ENCODE data around the gene SLC12A5. TPM values are rescaled to one million over a fixed set of nuclear protein-coding genes. Genes with fewer than 3 reads are reported as not detected.
A peak's percentile ranks its signal among the peaks of the same experiment; 100 is the strongest.

SLC12A5 gene
- polyA plus RNA-seq, 2 of the 4 experiments (the other 2 are of a cell fraction) = 3.0 to 10.8 TPM

GRCh38 chr20:46021361-46022359, 7.4 kb upstream of the SLC12A5 start:
- ATAC-seq (peak; percentile 63 to 83), FAIRE-seq (no peak), DNase-seq (ENCODE audit: low read depth in 1 of 2, low spot score in 1 of 2) (peak; percentile 69 to 82)
- Histone ChIP-seq H3K4me1 (no peaks in the 10 kb centered on the region), H3K4me2 (peak overlapping the region; percentile 85), H3K4me3 (peak overlapping the region; percentile 60), H3K27ac (peak overlapping the region; percentile 69 to 88), H3K9me3 (no peaks in the 10 kb centered on the region)
- TF ChIP-seq ELK1 (IDR thresholded peaks at IDR 0.05; ENCODE audit: low read depth, low read length) (no peak), PHF8 (IDR thresholded peaks at IDR 0.05; ENCODE audit: borderline replicate concordance, low read depth) (peak; percentile 55; the same call in 1 of the 2 replicates), TFCP2L1 (CRISPR knock-in tag; IDR thresholded peaks at IDR 0.05) (no peak), CTCF (IDR thresholded peaks at IDR 0.05) (peak; percentile 13; the same call in 2 of the 3 replicates), JUN (IDR thresholded peaks at IDR 0.05) (peak in 1 of 2 experiments; percentile 65; a peak in 2 of 5 replicates)
- WGBS (ENCODE audit: missing lambda C conversion rate) = 36% methylated on average over 19 of the region's 71 CpGs
- ChIA-PET POLR2A (interaction anchor here (1.0 kb wide), 1 partner anchor 67 kb away, joined by 3 read pairs; no protein-coding TSS in a partner anchor), CTCF (interaction anchor here (0.6 to 4.0 kb wide), 38 partner anchors 8 to 421 kb away, joined by 3 to 40 read pairs (median 6); partner anchors contain the start of gene ELMO2)

- H3K27ac ChIP-seq = peak overlapping the region in 1 of 2 experiments; percentile 88; a peak in 3 of 6 replicates
- peak overlapping the region; percentile 60 for H3K4me3 ChIP-seq
- DNase-seq (ENCODE audit: low read depth in 1 of 2, low spot score in 1 of 2) (peak; percentile 51 to 56), FAIRE-seq (no peak), ATAC-seq (peak; percentile 62 to 79)
- 2% methylated on average over 35 of the region's 37 CpGs for WGBS (ENCODE audit: missing lambda C conversion rate)
- no peaks in the 10 kb centered on the region for H3K4me1 ChIP-seq
- H3K4me2 ChIP-seq = peak overlapping the region; percentile 85
- POLR2A ChIA-PET = interaction anchor here (0.6 to 1.0 kb wide), 2 partner anchors 66 to 317 kb away, joined by 3 to 4 read pairs; no protein-coding TSS in a partner anchor
- CTCF ChIA-PET = interaction anchor here (0.6 to 4.0 kb wide), 55 partner anchors 9 to 686 kb away, joined by 3 to 40 read pairs (median 4); partner anchors contain the start of gene ELMO2
- no peaks in the 10 kb centered on the region for H3K9me3 ChIP-seq
- TF ChIP-seq ELK1 (IDR thresholded peaks at IDR 0.05; ENCODE audit: low read depth, low read length) = no peak
- TF ChIP-seq JUN (IDR thresholded peaks at IDR 0.05) = no peak
- TF ChIP-seq CHD4 (IDR thresholded peaks at IDR 0.05; ENCODE audit: borderline replicate concordance) = 0 out of 2 replicates have a peak, but pooled peaks have one; percentile 63
- TF ChIP-seq SMC3 (IDR thresholded peaks at IDR 0.05) = peak; percentile 65
- TF ChIP-seq KDM5A (IDR thresholded peaks at IDR 0.05) = peak; percentile 80; the same call in 1 of the 2 replicates
- TF ChIP-seq CTCF (IDR thresholded peaks at IDR 0.05) = peak; percentile 85
- peak; percentile 77 to 84 for TF ChIP-seq RAD21 (conservative IDR thresholded peaks at IDR 0.05 in 1 of 2, IDR thresholded peaks at IDR 0.05 in 1 of 2)
- 0 out of 2 replicates have a peak, but pooled peaks have one; percentile 35 for TF ChIP-seq HDAC2 (IDR thresholded peaks at IDR 0.05)
These were observed 6.4 kb upstream of the SLC12A5 start for GRCh38 chr20:46022411-46023147.
